ENCODE measurements around the gene TRIM44.
"Not testable (repeated sequence)": the region's sequence is repeated elsewhere in the genome, so short reads cannot be mapped to it uniquely, and the experiment has no call there.

Gene TRIM44

GRCh38 chr11:35672608-35673007 lies 10.0 kb downstream of the TRIM44 start:
- no peak for DNase-seq (ENCODE audit: low spot score)

GRCh38 chr11:35675901-35676610 lies 13.5 kb downstream of the TRIM44 start:
- no peak for DNase-seq (ENCODE audit: low spot score)

- DNase-seq (ENCODE audit: low spot score) = no peak
Observed at GRCh38 chr11:35676611-35676965, 14.0 kb downstream of the TRIM44 start.

- DNase-seq (ENCODE audit: low spot score) = no peak
Observed at GRCh38 chr11:35677904-35678303, 15.3 kb downstream of the TRIM44 start.

- DNase-seq (ENCODE audit: low spot score) = no peak
Observed at GRCh38 chr11:35678471-35678870, 15.9 kb downstream of the TRIM44 start.

GRCh38 chr11:35678975-35679374 lies 16.4 kb downstream of the TRIM44 start:
- no peak for DNase-seq (ENCODE audit: low spot score)

GRCh38 chr11:35680506-35680905 lies 17.9 kb downstream of the TRIM44 start:
- no peak for DNase-seq (ENCODE audit: low spot score)

- no peak for DNase-seq (ENCODE audit: low spot score)
Observed at GRCh38 chr11:35681163-35681767, 18.7 kb downstream of the TRIM44 start.

- DNase-seq (ENCODE audit: low spot score) = no peak
Observed at GRCh38 chr11:35682230-35683173, 19.9 kb downstream of the TRIM44 start.

GRCh38 chr11:35683728-35684339 lies 21.3 kb downstream of the TRIM44 start:
- no peak for DNase-seq (ENCODE audit: low spot score)

- DNase-seq (ENCODE audit: low spot score) = no peak
Observed at GRCh38 chr11:35688023-35688422, 25.4 kb downstream of the TRIM44 start.

- no peak for DNase-seq (ENCODE audit: low spot score)
Observed at GRCh38 chr11:35689081-35689996, 26.8 kb downstream of the TRIM44 start.

GRCh38 chr11:35702126-35702525 lies 39.6 kb downstream of the TRIM44 start:
- no peak for DNase-seq (ENCODE audit: low spot score)

GRCh38 chr11:35709376-35709775 lies 46.8 kb downstream of the TRIM44 start:
- no peak for DNase-seq (ENCODE audit: low spot score)

GRCh38 chr11:35711173-35711910 lies 48.8 kb downstream of the TRIM44 start:
- DNase-seq (ENCODE audit: low spot score) = no peak

- DNase-seq (ENCODE audit: low spot score) = no peak
Observed at GRCh38 chr11:35711924-35712323, 49.3 kb downstream of the TRIM44 start.

- no peak for DNase-seq (ENCODE audit: low spot score)
Observed at GRCh38 chr11:35712533-35712932, 50.0 kb downstream of the TRIM44 start.

GRCh38 chr11:35714882-35715627 lies 52.5 kb downstream of the TRIM44 start:
- no peak for DNase-seq (ENCODE audit: low spot score)

GRCh38 chr11:35715677-35716076 lies 53.1 kb downstream of the TRIM44 start:
- not testable (repeated sequence) for DNase-seq (ENCODE audit: low spot score)

GRCh38 chr11:35717043-35717442 lies 54.5 kb downstream of the TRIM44 start:
- no peak for DNase-seq (ENCODE audit: low spot score)
